ENCODE data around the gene ZFYVE9.
"Not testable (repeated sequence)": the region's sequence is repeated elsewhere in the genome, so short reads cannot be mapped to it uniquely, and the experiment has no call there.

The ZFYVE9 gene, protein sequence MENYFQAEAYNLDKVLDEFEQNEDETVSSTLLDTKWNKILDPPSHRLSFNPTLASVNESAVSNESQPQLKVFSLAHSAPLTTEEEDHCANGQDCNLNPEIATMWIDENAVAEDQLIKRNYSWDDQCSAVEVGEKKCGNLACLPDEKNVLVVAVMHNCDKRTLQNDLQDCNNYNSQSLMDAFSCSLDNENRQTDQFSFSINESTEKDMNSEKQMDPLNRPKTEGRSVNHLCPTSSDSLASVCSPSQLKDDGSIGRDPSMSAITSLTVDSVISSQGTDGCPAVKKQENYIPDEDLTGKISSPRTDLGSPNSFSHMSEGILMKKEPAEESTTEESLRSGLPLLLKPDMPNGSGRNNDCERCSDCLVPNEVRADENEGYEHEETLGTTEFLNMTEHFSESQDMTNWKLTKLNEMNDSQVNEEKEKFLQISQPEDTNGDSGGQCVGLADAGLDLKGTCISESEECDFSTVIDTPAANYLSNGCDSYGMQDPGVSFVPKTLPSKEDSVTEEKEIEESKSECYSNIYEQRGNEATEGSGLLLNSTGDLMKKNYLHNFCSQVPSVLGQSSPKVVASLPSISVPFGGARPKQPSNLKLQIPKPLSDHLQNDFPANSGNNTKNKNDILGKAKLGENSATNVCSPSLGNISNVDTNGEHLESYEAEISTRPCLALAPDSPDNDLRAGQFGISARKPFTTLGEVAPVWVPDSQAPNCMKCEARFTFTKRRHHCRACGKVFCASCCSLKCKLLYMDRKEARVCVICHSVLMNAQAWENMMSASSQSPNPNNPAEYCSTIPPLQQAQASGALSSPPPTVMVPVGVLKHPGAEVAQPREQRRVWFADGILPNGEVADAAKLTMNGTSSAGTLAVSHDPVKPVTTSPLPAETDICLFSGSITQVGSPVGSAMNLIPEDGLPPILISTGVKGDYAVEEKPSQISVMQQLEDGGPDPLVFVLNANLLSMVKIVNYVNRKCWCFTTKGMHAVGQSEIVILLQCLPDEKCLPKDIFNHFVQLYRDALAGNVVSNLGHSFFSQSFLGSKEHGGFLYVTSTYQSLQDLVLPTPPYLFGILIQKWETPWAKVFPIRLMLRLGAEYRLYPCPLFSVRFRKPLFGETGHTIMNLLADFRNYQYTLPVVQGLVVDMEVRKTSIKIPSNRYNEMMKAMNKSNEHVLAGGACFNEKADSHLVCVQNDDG (N-terminal part only)

DNA sequence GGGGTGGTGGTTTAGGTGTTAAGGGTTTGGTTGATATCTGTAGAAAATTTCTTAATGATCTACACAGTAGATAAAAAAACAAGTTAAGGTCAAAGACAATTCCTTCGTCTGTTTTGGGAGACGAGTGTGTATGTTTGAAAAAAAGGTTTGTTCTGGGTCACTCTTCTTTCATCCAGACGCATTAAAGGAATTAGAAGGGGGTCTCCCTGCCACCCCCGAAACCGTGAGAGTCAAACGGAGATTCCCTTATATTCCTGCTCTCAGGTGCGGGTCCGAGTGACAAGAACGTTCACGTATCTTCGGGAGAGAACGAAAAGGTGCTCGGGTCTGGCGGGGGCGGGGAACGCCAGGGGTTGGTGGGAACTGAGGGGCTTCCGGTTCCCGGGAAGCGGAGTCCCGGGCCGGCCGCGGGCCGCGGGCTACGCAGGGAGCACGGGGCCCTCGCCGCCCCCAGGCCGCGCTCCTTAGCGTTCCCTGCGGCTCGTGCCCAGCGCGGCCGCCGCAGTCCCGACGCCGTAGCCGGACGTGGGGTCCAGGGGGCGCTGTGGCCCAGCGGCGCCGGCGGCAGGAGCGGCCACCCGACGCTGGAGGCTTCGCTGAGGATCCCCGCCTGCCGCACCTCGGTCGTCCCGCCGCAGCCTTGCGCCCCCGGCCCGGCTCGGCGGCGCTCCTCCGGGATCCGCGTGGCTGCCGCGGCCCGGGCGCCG lies at the start of gene ZFYVE9:
Gene ZFYVE9, plus strand, starts transcription at position 577 of the 707 bp plus-strand sequence. CDS start 91,118 bp downstream, outside the sequence.
- peaks cover 55% of the 10 kb centered on the region for H3K27me3 Mint-ChIP-seq (ENCODE audit: low read depth)
- no peaks in the 10 kb centered on the region for H3K36me3 Mint-ChIP-seq (ENCODE audit: low read depth)
- H3K9me3 Mint-ChIP-seq = no peaks in the 10 kb centered on the region
- H3K27ac Mint-ChIP-seq = no peak within 1 kb of the TSS
- peak within 1 kb of the TSS; percentile 73 for H3K4me3 Mint-ChIP-seq
- peaks cover 22% of the 10 kb centered on the region for H3K4me1 Mint-ChIP-seq (ENCODE audit: low read depth)

DNA sequence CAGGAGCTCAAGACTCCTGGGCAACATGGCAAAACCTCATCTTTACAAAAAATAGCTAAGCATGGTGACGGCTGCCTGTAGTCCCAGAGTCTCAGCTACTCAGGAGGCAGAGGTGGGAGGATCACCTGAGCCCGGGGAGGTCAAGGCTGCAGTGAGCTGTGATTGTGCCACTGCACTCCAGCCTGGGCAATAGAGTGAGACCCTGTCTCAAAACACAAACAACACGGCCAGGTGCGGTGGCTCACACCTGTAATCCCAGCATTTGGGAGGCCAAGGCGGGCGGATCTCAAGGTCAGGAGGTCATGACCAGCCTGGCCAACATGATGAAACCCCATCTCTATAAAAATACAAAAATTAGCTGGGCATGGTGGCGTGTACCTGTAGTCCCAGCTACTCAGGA lies 47.6 kb upstream of the ZFYVE9 start:
- not testable (repeated sequence) for H3K4me3 Mint-ChIP-seq; H3K27ac Mint-ChIP-seq; H3K27me3 Mint-ChIP-seq (ENCODE audit: low read depth); H3K9me3 Mint-ChIP-seq; H3K4me1 Mint-ChIP-seq (ENCODE audit: low read depth)
- peaks cover 14% of the 10 kb centered on the region for H3K36me3 Mint-ChIP-seq (ENCODE audit: low read depth)

DNA sequence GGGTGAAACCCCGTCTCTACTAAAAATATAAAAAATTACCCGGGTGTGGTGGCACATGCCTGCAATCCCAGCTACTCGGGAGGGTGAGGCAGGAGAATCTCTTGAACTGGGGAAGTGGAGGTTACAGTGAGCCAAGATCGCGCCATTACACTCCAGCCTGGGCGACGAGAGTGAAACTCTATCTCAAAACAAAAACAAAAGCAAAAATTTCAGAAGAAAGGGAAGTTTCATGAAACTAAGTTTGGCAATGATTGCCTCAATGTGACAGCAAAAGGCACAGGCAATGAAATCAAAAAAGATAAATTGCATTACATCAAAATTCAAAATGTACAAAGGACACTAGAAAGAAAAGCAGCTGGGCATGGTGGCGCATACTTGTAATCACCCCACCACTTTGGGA lies 45.7 kb upstream of the ZFYVE9 start:
- peaks cover 5% of the 10 kb centered on the region for H3K36me3 Mint-ChIP-seq (ENCODE audit: low read depth)
- H3K27ac Mint-ChIP-seq = no peak overlapping the region
- H3K27me3 Mint-ChIP-seq (ENCODE audit: low read depth) = peaks cover 13% of the 10 kb centered on the region
- H3K4me3 Mint-ChIP-seq = no peak overlapping the region
- H3K9me3 Mint-ChIP-seq = no peaks in the 10 kb centered on the region
- H3K4me1 Mint-ChIP-seq (ENCODE audit: low read depth) = no peaks in the 10 kb centered on the region

DNA sequence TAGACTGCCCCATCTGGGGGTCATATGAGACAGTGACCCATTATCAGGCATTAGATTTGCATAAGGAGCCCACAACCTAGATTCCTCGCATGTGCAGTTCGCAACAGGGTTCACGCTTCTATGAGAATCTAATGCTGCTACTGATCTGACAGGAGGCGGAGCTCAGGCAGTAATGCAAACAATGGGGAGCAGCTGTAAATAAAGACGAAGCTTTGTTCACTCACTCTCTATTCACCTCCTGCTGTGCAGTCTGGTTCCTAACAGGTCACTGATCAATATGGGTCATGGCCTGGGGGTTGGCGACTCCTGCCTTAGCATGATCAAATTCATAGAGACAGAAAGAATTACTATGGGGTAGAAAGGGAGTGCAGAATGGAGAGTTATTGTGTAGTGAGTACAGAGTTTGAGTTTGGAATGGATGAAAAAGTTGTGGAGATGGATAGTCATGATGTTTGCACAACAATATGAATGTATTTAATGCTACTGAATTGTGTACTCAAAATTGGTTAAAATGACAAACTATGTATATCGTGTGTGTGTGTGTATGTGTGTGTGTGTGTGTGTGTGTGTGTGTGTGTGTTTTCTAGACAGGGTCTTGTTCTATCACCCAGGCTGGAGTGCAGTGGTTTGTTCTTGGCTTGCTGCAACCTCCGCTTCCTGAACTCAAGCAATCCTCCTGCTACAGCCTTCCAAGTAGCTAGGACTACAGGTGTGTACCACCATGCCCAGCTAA lies 43.6 kb upstream of the ZFYVE9 start:
- Mint-ChIP-seq H3K4me3 (no peak overlapping the region), H3K4me1 (ENCODE audit: low read depth) (peaks cover 7% of the 10 kb centered on the region), H3K36me3 (ENCODE audit: low read depth) (peaks cover 3% of the 10 kb centered on the region), H3K27ac (no peak overlapping the region), H3K27me3 (ENCODE audit: low read depth) (peaks cover 14% of the 10 kb centered on the region), H3K9me3 (no peaks in the 10 kb centered on the region)

DNA sequence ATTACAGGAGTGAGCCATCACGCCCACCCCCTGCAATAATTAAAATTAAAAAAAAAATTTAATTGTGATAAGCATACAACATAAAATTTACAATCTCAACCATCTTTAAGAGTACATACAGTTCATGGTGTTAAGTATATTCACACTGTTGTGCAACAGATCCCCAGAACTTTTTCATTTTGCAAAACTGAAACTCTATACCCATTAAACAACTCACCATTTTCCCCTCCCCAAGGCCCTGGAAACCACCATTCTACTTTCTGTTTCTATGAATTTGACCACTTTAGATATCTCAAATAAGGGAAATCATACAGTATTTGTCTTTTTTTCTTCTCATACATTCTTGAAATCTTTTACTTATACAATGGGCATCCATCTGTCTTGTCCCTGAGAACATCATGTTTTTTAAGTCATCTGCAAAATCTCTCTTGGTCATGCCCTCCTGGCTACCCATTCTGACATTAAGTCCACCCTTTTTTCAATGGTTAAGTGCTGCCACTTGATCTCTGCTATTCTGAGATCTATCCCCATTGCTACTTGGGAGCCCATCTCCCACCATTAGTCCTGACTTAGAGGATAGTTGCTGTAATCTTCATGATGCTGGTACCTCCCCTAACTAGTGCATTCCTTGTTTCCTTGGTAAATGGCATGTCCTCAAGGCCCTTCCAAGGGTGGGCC lies 39.4 kb upstream of the ZFYVE9 start:
- Mint-ChIP-seq H3K9me3 (no peaks in the 10 kb centered on the region), H3K36me3 (ENCODE audit: low read depth) (peaks cover 3% of the 10 kb centered on the region), H3K27me3 (ENCODE audit: low read depth) (peaks cover 14% of the 10 kb centered on the region), H3K4me1 (ENCODE audit: low read depth) (peaks cover 7% of the 10 kb centered on the region), H3K27ac (no peak overlapping the region), H3K4me3 (no peak overlapping the region)

DNA sequence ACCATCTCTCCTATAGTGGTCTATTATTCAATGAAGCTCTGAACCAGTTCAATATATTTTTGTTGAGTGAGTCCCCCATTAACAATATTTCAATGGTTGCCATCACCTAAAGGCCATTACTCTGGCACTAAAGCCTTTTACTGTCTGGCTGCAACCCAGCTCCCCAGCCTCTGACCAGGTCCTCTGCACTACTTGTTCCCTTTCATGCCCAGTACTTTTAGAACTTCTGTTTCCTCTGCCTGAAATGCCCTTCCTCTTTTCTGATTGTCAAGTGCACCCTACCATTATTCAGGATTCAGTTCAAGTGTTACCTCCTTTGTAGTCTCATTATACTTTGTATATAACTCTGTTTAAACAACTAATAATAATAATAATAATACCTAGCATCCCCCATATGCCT lies 30.4 kb upstream of the ZFYVE9 start:
- no peaks in the 10 kb centered on the region for H3K27me3 Mint-ChIP-seq (ENCODE audit: low read depth)
- H3K9me3 Mint-ChIP-seq = no peaks in the 10 kb centered on the region
- no peaks in the 10 kb centered on the region for H3K4me1 Mint-ChIP-seq (ENCODE audit: low read depth)
- no peaks in the 10 kb centered on the region for H3K36me3 Mint-ChIP-seq (ENCODE audit: low read depth)
- H3K27ac Mint-ChIP-seq = no peak overlapping the region
- no peak overlapping the region for H3K4me3 Mint-ChIP-seq

DNA sequence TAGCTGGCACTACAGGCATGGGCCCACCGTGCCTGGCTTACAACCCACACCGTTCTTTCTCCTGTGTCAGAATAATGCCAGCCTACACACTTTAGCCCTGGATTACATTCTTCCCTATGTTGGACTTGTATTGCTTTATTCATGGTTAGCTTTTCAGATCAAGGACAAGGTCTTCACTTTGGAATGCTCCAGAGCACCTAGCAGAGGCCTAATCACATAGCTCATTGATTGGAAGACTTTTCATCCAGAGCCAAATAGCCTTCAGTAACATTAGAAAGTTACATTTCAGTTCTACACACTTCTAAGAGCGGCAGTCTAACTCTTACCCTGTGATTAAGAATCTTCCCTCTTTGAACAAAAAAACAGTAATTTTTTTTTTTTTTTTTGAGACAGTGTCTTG lies 29.4 kb upstream of the ZFYVE9 start:
- H3K4me3 Mint-ChIP-seq = no peak overlapping the region
- no peaks in the 10 kb centered on the region for H3K27me3 Mint-ChIP-seq (ENCODE audit: low read depth)
- no peak overlapping the region for H3K27ac Mint-ChIP-seq
- no peaks in the 10 kb centered on the region for H3K36me3 Mint-ChIP-seq (ENCODE audit: low read depth)
- H3K9me3 Mint-ChIP-seq = no peaks in the 10 kb centered on the region
- no peaks in the 10 kb centered on the region for H3K4me1 Mint-ChIP-seq (ENCODE audit: low read depth)

DNA sequence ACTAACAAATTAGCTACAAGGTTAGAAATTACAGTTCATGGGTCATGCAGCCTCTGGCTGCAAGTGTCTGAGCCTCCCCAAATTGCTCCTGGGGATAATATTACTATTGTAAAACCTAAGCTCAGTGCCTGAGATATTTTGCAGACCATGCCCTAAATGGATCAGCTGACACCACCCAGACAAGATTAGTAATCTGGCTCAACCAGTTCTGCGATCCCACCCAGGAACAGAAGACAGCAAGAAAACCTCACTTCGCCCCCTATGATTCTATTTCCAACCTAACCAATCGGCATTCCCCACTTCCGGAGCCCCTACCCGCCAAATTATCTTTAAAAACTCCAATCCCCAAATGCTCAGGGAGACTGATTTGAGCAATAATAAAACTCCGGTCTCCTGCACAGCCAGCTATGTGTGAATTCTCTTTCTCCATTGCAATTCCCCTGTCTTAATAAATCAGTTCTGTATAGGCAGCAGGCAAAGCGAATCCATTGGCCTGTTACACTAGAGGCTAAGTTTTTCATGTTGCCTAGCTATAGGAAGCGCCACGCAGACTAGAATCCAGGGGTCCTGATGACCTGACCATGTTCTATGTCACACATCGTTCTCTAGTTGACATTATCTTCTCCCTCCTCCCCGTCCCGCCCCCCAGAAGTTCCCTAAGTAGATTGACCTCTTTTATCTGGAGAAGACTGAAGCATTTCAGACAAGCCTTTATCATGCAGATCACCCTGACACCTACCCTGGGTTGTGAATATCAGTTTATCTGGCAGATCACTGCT lies 22.4 kb upstream of the ZFYVE9 start:
- no peak overlapping the region for H3K4me3 Mint-ChIP-seq
- H3K36me3 Mint-ChIP-seq (ENCODE audit: low read depth) = no peaks in the 10 kb centered on the region
- H3K4me1 Mint-ChIP-seq (ENCODE audit: low read depth) = no peaks in the 10 kb centered on the region
- no peaks in the 10 kb centered on the region for H3K9me3 Mint-ChIP-seq
- no peak overlapping the region for H3K27ac Mint-ChIP-seq
- H3K27me3 Mint-ChIP-seq (ENCODE audit: low read depth) = peaks cover 4% of the 10 kb centered on the region

DNA sequence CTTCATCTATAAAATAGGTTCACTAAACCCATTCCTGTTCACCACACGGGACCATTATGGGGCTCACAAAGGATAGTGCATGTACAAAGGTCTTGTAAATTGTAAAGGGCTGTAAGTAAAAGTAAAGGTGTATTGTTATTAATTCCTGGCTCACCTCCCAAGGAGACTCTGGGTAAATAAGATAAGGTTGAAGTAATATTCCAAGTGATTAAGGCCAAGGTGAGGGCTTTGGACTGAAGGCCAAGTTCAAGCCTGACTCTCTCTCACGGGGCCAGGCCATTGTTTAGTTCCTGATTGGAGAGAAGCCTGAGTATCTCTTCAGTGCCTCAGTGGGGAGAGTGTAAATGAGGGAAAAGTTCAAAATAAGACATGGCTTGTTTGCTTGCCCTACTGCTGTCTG lies 19.5 kb upstream of the ZFYVE9 start:
- Mint-ChIP-seq H3K27ac (no peak overlapping the region), H3K4me1 (ENCODE audit: low read depth) (no peaks in the 10 kb centered on the region), H3K4me3 (no peak overlapping the region), H3K27me3 (ENCODE audit: low read depth) (peaks cover 14% of the 10 kb centered on the region), H3K9me3 (no peaks in the 10 kb centered on the region), H3K36me3 (ENCODE audit: low read depth) (no peaks in the 10 kb centered on the region)

DNA sequence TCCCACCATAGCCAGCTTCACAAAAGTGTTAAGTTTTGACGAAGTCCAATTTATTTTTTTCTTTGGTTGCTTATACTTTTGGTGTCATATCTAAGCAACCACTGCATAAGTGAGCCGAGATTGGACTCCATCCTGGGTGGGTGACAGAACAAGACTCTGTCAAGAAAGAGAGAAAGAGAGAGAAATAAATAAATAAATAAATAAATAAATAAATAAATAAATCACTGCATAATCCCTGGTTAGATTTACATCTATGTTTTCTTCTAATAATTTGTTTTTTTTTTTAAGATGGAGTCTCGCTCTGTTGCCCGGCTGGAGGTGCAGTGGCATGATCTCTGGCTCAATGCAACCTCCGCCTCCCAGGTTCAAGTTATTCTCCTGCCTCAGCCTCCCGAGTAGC lies 18.3 kb upstream of the ZFYVE9 start:
- Mint-ChIP-seq H3K9me3 (no peaks in the 10 kb centered on the region), H3K4me1 (ENCODE audit: low read depth) (no peaks in the 10 kb centered on the region), H3K27ac (no peak overlapping the region), H3K27me3 (ENCODE audit: low read depth) (peaks cover 26% of the 10 kb centered on the region), H3K36me3 (ENCODE audit: low read depth) (no peaks in the 10 kb centered on the region), H3K4me3 (no peak overlapping the region)

DNA sequence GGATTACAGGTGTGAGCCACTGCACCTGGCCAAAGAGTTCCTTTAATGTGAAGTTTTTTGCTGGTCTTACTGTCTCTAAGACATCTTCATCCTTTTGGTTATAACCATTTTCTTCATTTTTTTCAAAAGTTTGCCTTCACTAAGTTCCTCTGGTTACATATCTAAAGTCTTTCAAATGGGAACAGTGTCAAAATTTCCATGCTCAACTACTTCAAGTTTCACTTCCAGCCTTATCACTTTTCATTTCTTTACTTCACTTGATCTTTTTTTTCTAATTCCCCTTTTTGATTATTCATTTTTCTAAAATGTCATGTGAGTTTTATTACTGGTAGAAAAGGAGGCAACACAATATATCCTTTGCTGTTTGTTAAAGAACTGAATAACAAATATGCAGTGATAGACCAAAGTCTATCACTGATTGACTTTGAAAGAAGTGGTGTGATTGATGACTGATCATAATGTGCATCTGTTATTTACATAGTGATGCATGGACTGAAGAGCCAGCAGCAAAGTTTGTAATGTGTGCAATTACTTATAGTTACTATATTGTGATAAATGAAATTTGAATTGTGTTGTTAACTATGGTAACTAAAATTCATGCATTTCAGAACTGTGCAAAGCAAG lies 16.0 kb upstream of the ZFYVE9 start:
- Mint-ChIP-seq H3K9me3 (no peaks in the 10 kb centered on the region), H3K4me3 (no peak overlapping the region), H3K27ac (no peak overlapping the region), H3K4me1 (ENCODE audit: low read depth) (no peaks in the 10 kb centered on the region), H3K27me3 (ENCODE audit: low read depth) (peaks cover 37% of the 10 kb centered on the region), H3K36me3 (ENCODE audit: low read depth) (no peaks in the 10 kb centered on the region)

All from T-helper 1 cell treated with Interleukin-12 subunit alpha and Interleukin-12 subunit beta and Interleukin-4 antibody, amounts not matched to agents 30 μg/mL and 1 μg/mL, for 36 hours (primary cell).